ENCODE measurements around the gene SLC35A5. TPM values are rescaled to one million over a fixed set of nuclear protein-coding genes. Genes with fewer than 3 reads are reported as not detected.

SLC35A5 gene
- total and polyA plus RNA-seq, 2 of the 13 experiments (the other 11 are each of a cell fraction or from before 2014, with no cell fraction given): 15.5 to 26.5 TPM

- Histone ChIP-seq H4K20me1 (ENCODE audit: insufficient read depth, low read length) (no peaks in the 10 kb centered on the region), H3K4me2 (ENCODE audit: low read depth, low read length) (no peak overlapping the region), H3K27me3 (ENCODE audit: control insufficient read depth in 1 of 2, insufficient read depth in 2 of 2, low read length in 2 of 2) (no peaks in the 10 kb centered on the region), H3K79me2 (ENCODE audit: insufficient read depth, low read length) (no peaks in the 10 kb centered on the region), H3K27ac (ENCODE audit: extremely low read length, insufficient read depth, low read length) (no peak overlapping the region), H3K9ac (ENCODE audit: insufficient read depth, low read depth, low read length) (no peak overlapping the region), H3K4me3 (replicated peaks in 1 of 3; ENCODE audit: insufficient read depth in 1 of 3, low read depth in 2 of 3, low read length in 3 of 3) (no peak overlapping the region), H3K4me1 (ENCODE audit: insufficient read depth, low read length) (no peaks in the 10 kb centered on the region), H2AFZ (ENCODE audit: low read length) (no peak overlapping the region), H3K9me3 (ENCODE audit: low read length) (no peaks in the 10 kb centered on the region), H3K36me3 (replicated peaks in 1 of 2; ENCODE audit: control insufficient read depth in 1 of 2, insufficient read depth in 2 of 2, low read length in 2 of 2) (no peaks in the 10 kb centered on the region)
- no TSS peak for BruUV-seq (replicated peaks)
- ATAC-seq (no peak), FAIRE-seq (no peak), DNase-seq (ENCODE audit: low spot score) (no peak)
- intact Hi-C loops (cut with micrococcal nuclease; ENCODE audit: unreplicated experiment): no loop called here
- WGBS (ENCODE audit: low lambda C conversion rate): 3% methylated on average over 1 of the region's 1 CpG
- ChIA-PET POLR2A (no interaction called here), CTCF (ENCODE audit: low intra/inter-chr PET ratio, low total read pairs) (no interaction called here)
- in situ Hi-C loops (cut with HindIII; ENCODE audit: extremely low pct_ligation_motif_present, low pct_unique_long_range_greater_than_20kb): no loop called here
- TF ChIP-seq POLR2AphosphoS5 (IDR thresholded peaks at IDR 0.05; ENCODE audit: low read depth, low read length): no peak
- TF ChIP-seq MLXIP (CRISPR knock-in tag; IDR thresholded peaks at IDR 0.05; ENCODE audit: borderline replicate concordance): no peak
- no peak for TF ChIP-seq ZNF30 (CRISPR knock-in tag; IDR thresholded peaks at IDR 0.05)
- TF ChIP-seq ZNF749 (CRISPR knock-in tag; IDR thresholded peaks at IDR 0.05; ENCODE audit: borderline replicate concordance): no peak
- TF ChIP-seq NFRKB (IDR thresholded peaks at IDR 0.05): no peak
- TF ChIP-seq SRSF9 (IDR thresholded peaks at IDR 0.05; ENCODE audit: borderline replicate concordance, insufficient read depth, low read depth, low read length, poor library complexity, severe bottlenecking): no peak
- TF ChIP-seq TBL1XR1 (IDR thresholded peaks at IDR 0.05; ENCODE audit: borderline replicate concordance, low read length, partially characterized antibody): no peak
- no peak for TF ChIP-seq ARNTL (CRISPR knock-in tag; IDR thresholded peaks at IDR 0.05)
Measured at GRCh38 chr3:112623717-112624116, 61.9 kb downstream of the SLC35A5 start.

Data from HepG2 (cell line).